GM18951 (cell line): ENCODE measurements around the gene ZBTB7A.

ENCODE experiments used
- POLR2A ChIP-seq: IDR thresholded peaks from 4 replicates; pipeline ENCODE4 v1.6.1; 2011; ENCODE audit warnings: mild to moderate bottlenecking; ENCODE audit not compliant: insufficient read length, insufficient read depth; ENCODE audit errors: extremely low read depth
- in situ Hi-C: fragments of 300-500 bp; cut with MboI; formaldehyde crosslinking; loops from one replicate; pipeline ENCODE4 v1.12.0; 2022; ENCODE audit warnings: low sequenced_read_pairs, mixed read lengths, inconsistent platforms; ENCODE audit not compliant: unreplicated experiment

The ZBTB7A gene

DNA sequence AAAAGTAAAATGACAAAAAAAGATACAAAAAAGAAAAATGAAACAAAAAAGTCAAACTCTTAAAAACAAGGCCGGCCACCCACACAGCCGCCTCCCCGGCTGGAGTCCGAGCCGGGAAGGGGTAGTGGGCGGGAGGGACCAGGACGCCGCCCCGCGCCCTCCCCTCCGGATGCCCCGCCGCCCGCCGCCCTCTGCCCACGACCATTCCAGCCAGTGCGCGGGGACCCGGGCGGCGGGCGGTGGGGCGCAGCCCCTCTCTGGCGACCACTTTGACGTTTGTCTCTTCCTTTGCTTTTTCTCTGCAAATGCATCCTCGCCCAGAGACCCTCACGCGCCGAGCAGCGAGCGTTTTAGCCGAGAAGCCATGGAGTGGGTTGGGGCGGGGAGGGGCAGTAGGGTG, 28.6 kb downstream of the ZBTB7A start:
- no peak for TF ChIP-seq POLR2A
- in situ Hi-C loops, result no loop called here

DNA sequence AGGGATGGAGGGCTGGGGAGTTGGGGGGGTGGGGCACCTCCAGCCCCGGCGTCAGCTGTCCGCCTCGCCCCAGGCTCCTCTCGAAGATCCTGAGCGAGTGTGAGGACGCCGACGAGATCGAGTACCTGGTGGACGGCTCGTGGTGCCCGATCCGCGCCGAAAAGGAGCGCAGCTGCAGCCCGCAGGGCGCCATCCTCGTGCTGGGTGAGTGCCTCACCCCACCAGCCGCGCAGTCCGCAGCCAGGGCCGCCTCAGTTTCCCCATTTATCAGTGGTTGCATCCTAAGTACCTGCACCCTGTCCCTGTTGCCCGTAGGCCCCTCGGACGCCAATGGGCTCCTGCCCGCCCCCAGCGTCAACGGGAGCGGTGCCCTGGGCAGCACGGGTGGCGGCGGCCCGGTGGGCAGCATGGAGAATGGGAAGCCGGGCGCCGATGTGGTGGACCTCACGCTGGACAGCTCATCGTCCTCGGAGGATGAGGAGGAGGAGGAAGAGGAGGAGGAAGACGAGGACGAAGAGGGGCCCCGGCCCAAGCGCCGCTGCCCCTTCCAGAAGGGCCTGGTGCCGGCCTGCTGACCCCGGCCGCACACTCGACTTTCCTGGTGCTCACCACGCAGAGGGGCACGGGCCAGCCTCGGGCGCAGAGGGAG, 29.3 kb downstream of the ZBTB7A start:
- in situ Hi-C loops, result no loop called here
- TF ChIP-seq POLR2A, result no peak

DNA sequence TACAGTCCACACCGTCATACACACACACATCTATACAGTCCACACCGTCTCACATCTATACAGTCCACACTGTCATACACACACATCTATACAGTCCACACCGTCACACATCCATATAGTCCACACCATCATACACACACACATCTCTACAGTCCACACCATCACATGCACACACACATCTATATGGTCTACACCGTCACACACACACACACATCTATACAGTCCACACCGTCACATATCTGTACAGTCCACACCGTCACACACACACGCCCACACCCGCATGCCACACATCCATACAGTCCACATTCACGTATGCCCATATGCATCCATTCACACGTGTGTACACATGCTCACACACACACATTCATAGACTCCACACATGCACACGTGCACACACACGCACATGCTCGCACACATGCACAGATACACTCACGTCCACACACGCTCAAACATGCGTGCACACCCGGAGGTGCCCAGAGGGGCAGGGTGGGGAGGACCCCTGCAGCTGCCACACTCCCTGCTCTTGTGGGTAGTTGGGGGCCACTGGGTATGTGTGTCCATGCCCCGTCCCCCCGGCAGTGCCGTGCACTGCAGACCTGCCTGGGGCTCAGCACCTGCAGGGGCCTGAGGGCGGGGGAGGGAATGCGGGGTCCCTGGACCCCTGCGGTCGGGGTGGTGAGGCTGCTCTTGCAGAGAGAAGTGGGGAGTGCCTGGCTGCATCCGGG, 30.0 kb downstream of the ZBTB7A start:
- no peak for TF ChIP-seq POLR2A
- in situ Hi-C loops, result no loop called here

DNA sequence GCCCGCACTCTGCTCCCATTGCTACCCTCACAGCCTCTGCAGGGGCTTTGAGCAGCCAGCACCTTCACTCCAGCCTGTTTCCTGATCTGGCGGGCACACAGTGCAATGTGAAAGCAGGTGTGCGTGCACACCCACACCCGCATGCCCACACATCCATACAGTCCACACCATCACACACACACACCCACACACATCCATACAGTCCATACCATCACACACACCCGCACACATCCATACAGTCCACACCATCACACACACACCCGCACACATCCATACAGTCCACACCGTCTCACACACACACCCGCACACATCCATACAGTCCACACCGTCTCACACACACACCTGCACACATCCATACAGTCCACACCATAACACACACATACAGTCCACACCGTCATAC, 31.1 kb downstream of the ZBTB7A start:
- in situ Hi-C loops, result no loop called here
- no peak for TF ChIP-seq POLR2A

DNA sequence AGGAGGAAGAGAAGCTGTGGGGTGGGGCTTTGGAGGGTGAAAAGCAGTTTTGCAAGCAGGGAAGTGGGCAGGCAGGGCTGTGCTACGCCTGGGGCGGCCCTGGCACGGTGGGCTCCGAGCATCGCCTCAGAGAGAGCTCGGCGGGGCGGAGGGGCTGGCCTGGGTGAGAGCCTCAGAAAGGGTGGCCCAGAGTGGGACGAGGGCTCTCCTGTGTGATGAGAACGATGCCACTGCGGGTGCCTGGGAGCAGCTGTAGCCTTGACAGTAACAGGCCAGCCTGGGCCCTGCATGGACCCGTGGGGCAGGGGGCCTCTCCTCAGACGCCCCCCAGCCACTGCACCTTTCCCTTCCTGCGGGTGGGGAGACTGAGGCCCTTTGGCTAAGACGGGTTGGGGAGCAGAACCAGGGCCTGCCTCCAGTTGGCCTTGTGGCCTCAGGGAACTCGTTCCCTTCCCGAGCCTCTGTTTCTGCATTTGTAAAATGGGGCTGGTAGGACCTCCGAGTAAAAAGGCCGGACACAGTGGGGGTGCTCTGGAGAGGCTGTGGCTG, 31.6 kb downstream of the ZBTB7A start:
- in situ Hi-C loops, result no loop called here

DNA sequence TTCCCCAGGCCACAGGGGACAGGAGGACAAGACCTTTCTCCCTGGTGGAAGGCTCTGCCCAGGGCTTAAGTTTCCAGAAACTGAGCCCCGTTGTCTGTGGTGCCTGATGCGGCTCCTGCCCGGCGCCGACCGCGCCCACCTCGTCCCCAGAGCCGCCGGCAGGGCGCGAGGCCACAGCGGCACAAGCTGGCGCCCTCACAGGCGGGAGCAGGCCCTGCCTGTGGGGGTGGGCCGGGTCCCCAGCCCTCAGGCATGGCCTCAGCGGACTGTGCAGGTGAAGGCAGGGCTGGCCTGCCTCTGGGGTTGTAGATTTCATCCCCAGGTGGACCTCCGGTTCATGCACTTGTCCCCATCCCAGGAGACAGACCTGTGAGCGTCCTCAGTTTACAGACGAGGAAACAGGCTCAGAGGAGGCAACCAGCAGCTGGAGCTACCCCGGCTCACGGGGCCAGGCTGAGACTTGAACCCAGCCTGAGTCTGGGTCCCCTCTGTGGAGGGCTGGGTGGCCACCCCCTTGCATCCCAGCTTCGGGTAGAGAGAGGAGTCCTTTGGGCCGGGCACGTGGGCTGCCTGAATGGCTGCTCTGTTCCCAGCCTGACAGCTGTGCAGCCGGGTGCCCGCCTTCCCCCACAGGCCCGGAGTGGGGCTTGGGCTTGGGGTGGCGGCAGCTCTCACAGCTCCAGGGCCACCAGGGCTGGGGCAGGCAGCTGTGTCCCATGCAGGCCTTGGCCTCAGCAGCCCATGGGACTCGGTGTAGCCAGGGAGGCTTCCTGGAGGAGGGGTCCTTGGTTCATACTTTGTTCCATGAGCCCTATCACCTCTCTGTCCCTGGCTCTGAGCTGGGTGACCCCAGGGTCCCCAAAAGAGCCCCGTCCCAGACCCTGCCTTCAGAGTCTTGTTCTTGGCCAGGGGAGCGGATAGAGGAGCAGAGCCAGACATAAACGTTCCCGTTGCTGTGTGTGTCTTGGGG, 32.4 kb downstream of the ZBTB7A start:
- in situ Hi-C loops, result no loop called here
- TF ChIP-seq POLR2A, result no peak

More for the DNA sequence above, 31.6 kb downstream of the ZBTB7A start:
- no peak for TF ChIP-seq POLR2A

DNA sequence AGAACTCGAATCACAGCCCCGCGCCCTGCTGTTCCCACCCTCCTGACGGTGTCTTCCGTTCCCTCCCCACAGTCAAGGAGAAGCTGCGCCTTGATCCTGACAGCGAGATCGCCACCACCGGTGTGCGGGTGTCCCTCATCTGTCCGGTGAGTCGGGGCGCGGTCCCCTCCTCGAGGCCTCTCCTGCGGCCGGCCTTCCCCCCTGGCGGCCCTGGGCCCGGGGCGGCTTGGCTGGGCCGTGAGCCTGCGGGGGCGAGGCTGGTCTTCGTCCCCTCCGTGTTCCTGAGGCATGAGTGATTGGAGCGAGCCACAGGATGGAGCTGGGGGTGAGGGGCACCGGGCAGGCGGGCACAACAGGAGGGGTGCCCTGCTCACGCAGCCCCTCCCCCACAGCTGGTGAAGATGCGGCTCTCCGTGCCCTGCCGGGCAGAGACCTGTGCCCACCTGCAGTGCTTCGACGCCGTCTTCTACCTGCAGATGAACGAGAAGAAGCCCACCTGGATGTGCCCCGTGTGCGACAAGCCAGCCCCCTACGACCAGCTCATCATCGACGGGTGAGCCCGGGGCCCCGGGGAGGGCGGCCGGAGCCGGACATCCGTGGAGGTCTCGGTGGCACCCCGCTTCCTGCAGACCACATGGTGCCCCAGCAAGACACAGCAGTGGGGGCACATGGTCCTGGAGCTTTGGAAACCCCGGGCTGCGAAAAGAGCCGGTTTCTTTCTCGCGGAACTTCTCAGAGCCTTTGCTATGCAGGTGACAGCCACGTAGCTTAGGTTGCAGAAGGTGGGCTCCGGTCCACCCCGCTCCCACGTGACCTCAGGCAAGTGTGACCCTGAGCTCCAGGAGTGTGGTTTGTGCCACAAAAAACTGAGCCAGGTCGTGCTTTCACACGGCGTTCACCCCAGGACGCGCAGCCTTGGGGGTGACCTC, 33.4 kb downstream of the ZBTB7A start:
- no peak for TF ChIP-seq POLR2A
- in situ Hi-C loops, result no loop called here

DNA sequence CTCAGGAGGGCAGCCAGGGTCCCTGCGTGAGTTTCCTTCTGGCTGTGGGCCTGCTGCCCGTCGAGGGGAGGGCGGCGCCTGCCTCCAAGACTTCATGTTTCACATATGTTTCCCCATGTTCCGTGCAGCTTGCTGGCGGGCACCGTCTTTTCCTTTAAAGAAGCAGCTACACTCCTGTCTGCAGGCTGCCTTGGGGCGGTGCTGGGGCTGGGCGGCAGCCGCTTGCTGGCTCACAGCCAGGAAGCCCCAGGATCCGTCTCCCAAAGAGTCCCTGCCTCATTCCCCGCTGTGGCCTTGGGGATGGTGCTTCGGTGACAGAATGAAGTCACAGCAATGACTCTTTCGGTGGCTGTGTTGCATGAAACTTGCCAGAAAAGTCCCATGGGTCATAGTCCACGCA, 34.3 kb downstream of the ZBTB7A start:
- no peak for TF ChIP-seq POLR2A
- in situ Hi-C loops, result no loop called here

DNA sequence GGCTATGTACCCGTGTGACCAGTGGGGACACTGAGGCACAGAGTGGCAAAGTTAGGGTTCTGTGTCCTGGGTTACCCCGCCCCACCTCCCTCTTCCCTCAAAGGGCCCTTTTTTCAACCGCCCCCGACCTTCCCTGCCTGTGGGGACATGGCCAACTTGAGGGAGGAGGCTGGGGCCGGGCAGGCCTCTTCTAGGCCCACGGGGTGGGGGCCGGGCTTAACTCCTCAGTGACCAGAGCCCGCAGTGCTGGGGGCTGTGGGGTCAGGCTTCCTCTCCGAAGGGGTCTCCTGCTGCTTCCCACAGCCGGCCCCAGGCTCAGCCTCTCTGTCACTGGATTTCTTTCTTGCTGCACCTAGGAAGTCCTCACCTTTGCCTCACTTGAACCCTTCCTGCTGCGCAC, 35.3 kb downstream of the ZBTB7A start:
- no peak for TF ChIP-seq POLR2A
- in situ Hi-C loops, result no loop called here

DNA sequence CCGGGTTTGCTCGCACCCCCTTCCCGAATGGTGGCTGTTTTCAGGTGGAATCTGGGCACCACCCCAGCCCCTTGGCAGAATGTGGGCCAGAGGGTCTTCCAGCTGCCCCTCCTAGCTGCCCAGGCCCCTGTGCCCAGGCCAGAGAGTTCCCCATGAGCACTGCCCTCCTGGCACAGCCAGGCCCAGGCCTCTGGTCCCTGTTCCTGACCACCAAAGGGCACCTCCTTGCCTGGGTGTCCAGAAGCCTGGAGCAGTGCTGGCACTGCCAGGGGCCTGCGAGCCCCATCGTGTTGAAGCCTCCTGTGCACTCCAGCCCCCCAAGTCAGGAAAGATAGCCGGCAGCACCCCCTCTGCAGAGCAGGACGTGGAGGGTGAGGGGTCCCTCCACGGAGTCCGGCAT, 35.7 kb downstream of the ZBTB7A start:
- no peak for TF ChIP-seq POLR2A
- in situ Hi-C loops, result no loop called here

DNA sequence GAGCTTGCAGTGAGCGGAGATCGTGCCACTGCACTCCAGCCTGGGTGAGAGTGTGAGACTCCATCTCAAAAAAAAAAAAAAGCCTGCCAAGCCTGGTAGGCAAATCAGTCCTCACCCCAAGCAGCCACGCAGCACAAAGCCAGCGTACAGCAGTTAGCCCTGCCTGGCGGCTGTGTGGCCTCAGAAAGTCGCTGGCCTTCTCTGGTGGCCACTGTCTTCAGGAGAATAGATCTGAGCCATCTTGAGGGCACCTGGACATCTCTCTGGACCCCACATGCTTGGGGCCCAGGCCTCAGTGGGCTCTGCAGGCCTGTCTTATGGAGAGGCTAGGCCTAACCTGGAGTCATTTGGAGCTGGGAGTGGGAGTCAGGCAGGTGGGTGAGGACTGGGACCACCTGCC, 36.1 kb downstream of the ZBTB7A start:
- TF ChIP-seq POLR2A, result no peak
- in situ Hi-C loops, result no loop called here

DNA sequence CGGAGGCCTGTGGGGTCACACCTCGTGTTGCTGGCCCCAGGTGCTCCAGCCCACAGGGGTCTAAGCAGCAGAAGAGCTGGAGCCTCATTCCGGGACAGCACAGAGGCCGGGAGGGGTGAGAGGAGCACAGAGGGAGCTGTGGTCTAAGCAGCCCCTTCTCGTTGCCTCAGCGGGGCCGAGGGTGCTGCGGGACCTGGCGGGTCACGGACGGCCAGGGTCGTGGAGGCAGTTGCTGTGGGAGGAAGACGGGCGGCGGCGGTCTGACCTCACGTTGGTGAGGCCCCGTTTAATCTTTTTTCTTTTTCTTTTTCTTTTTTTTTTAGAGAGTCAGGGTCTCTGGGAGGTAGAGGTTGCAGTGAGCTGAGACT, 37.5 kb downstream of the ZBTB7A start:
- in situ Hi-C loops, result no loop called here
- no peak for TF ChIP-seq POLR2A
